Gastrocnemius medialis (tissue), 4 donors: ENCODE data around the gene ITPR2. TPM values are rescaled to one million over a fixed set of nuclear protein-coding genes. Genes with fewer than 3 reads are reported as not detected.

Source experiments
- ATAC-seq, 2 donors: fragments of 150-250 bp; one replicate each; pipeline ENCODE4 v1.9.1; 2016
- DNase-seq, 2 donors: peaks; one replicate each; pipeline ENCODE4 v3.0.0-alpha.2; 2019
- H3K27ac ChIP-seq, 4 donors: fragments of 200-600 bp; sonication (generic); 1 replicate in 1 of 4; 2 replicates in 3 of 4; pipeline ENCODE4 v1.5.1; 2016 to 2018; ENCODE audit warnings: mild to moderate bottlenecking in 2 of 4, moderate library complexity in 1 of 4
- H3K27me3 ChIP-seq, 3 donors: fragments of 200-600 bp; sonication (generic) in 2 of 3; 1 replicate in 1 of 3; 2 replicates in 2 of 3; pipeline versions ENCODE4 v1.5.1 to v1.6.0; 2016 to 2019; ENCODE audit warnings: mild to moderate bottlenecking in 1 of 3, moderate library complexity in 1 of 3
- H3K36me3 ChIP-seq, 2 donors: fragments of 200-600 bp; sonication (generic) in 1 of 2; one replicate each; pipeline ENCODE4 v1.5.1; 2017 to 2018
- H3K4me1 ChIP-seq, 2 donors: fragments of 200-600 bp; sonication (generic) in 1 of 2; one replicate each; pipeline ENCODE4 v1.5.1; 2016 to 2017; ENCODE audit warnings: mild to moderate bottlenecking in 2 of 2
- H3K4me3 ChIP-seq, 4 donors: fragments of 200-600 bp; sonication (generic) in 3 of 4; 1 replicate in 1 of 4; 2 replicates in 3 of 4; pipeline ENCODE4 v1.5.1; 2016 to 2019; ENCODE audit warnings: mild to moderate bottlenecking in 2 of 4
- H3K9me3 ChIP-seq, 3 donors: fragments of 200-600 bp; sonication (generic) in 2 of 3; 1 replicate in 1 of 3; 2 replicates in 2 of 3; pipeline ENCODE4 v1.5.1; 2016 to 2019
- POLR2A ChIP-seq, 2 donors: fragments of 450-650 bp; IDR thresholded peaks; one replicate each; pipeline ENCODE4 v1.6.1; 2017; ENCODE audit warnings: antibody characterized with exemption in 2 of 2, mild to moderate bottlenecking in 2 of 2, moderate library complexity in 2 of 2
- in situ Hi-C, 4 donors: fragments of 200-750 bp; cut with MboI; loops; one replicate each; pipeline versions ENCODE4 v1.15.0 to v1.8.0; 2017; ENCODE audit warnings: low sequenced_read_pairs in 4 of 4
- intact Hi-C: fragments of 100-400 bp; cut with DNase I; formaldehyde crosslinking; loops from one replicate; pipeline ENCODE4 v1.15.1; 2023; ENCODE audit warnings: low total_unique reads
- total RNA-seq, 4 donors: library from RNA; depleted of rRNA; stranded (reverse); fragments of >200 nt; gene quantifications; one replicate each; pipeline versions ENCODE4 v1.1.0 to v1.2.3, GENCODE V29; 2016
- TF ChIP-seq, protein P1 (sequence below), 5 experiments: fragments of 450-650 bp in 3 of 5; fragments of 200-600 bp in 2 of 5; sonication (generic) in 2 of 5; IDR thresholded peaks in 4 of 5; conservative IDR thresholded peaks in 1 of 5; 1 replicate in 4 of 5; 2 replicates in 1 of 5; pipeline ENCODE4 v1.5.1; 2016 to 2019; ENCODE audit warnings: antibody characterized with exemption in 5 of 5, mild to moderate bottlenecking in 3 of 5, moderate library complexity in 3 of 5

ITPR2 gene
- total RNA-seq, 4 donors from 2014 or later: 3.8 to 23.8 (median 4.1) TPM

DNA sequence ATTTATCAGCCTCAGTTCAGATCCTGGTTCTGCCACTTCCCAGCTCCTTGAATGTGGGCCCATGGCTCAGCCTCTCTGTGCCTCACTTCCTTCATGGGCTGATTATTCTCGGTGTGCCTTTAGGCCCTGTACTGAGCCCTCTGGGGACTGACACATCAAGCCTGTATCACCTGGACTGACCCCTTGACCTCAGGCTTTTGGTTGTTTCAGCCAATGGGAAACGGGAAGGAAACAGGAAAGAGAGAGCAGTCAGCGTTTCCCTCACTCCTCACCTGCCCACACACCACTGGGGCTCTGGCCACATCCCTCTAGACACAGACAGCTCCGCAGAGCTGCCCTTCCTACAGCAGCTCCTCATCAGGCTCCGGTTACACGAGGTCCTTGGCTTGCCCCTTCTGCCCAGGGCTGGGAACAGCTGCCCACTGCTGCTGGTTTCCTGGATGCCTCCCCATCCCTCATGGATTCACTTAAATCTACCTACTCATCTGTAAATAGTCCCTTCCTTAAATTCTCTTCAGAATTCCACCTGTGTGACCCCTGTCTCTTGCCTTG lies 37.0 kb upstream of the ITPR2 start:
- Histone ChIP-seq H3K4me1 (peaks cover 0 to 12% of the 10 kb centered on the region in 2 donors), H3K27ac (peak overlapping the region in 3 of 4 donors; percentile 25 to 53 (median 32)), H3K4me3 (no peak overlapping the region), H3K36me3 (no peaks in the 10 kb centered on the region), H3K9me3 (no peaks in the 10 kb centered on the region), H3K27me3 (no peaks in the 10 kb centered on the region)
- in situ Hi-C loops: no loop called here
- intact Hi-C loops: no loop called here
- no peak for TF ChIP-seq POLR2A (IDR thresholded peaks at IDR 0.05)
- TF ChIP-seq, protein P1, sequence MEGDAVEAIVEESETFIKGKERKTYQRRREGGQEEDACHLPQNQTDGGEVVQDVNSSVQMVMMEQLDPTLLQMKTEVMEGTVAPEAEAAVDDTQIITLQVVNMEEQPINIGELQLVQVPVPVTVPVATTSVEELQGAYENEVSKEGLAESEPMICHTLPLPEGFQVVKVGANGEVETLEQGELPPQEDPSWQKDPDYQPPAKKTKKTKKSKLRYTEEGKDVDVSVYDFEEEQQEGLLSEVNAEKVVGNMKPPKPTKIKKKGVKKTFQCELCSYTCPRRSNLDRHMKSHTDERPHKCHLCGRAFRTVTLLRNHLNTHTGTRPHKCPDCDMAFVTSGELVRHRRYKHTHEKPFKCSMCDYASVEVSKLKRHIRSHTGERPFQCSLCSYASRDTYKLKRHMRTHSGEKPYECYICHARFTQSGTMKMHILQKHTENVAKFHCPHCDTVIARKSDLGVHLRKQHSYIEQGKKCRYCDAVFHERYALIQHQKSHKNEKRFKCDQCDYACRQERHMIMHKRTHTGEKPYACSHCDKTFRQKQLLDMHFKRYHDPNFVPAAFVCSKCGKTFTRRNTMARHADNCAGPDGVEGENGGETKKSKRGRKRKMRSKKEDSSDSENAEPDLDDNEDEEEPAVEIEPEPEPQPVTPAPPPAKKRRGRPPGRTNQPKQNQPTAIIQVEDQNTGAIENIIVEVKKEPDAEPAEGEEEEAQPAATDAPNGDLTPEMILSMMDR (IDR thresholded peaks at IDR 0.05 in 4 of 5, conservative IDR thresholded peaks at IDR 0.05 in 1 of 5): no peak
- DNase-seq: no peak
- no peak for ATAC-seq

- H3K9me3 ChIP-seq: no peaks in the 10 kb centered on the region
- TF ChIP-seq, protein P1 (IDR thresholded peaks at IDR 0.05 in 4 of 5, conservative IDR thresholded peaks at IDR 0.05 in 1 of 5): no peak
- no peak for TF ChIP-seq POLR2A (IDR thresholded peaks at IDR 0.05)
- H3K27ac ChIP-seq: no peak overlapping the region
- H3K4me3 ChIP-seq: no peak overlapping the region
- in situ Hi-C loops: no loop called here
- no peak for ATAC-seq
- no peaks in the 10 kb centered on the region for H3K36me3 ChIP-seq
- no peaks in the 10 kb centered on the region for H3K27me3 ChIP-seq
- H3K4me1 ChIP-seq: peaks cover 0 to 12% of the 10 kb centered on the region in 2 donors
- DNase-seq: no peak
- intact Hi-C loops: no loop called here
Measured at GRCh38 chr12:26869104-26869494, 36.1 kb upstream of the ITPR2 start.

- DNase-seq (no peak), ATAC-seq (no peak)
- Histone ChIP-seq H3K27me3 (no peaks in the 10 kb centered on the region), H3K4me3 (no peak overlapping the region), H3K9me3 (no peaks in the 10 kb centered on the region), H3K36me3 (no peaks in the 10 kb centered on the region), H3K27ac (no peak overlapping the region), H3K4me1 (peaks cover 0 to 12% of the 10 kb centered on the region in 2 donors)
- intact Hi-C loops: no loop called here
- no peak for TF ChIP-seq POLR2A (IDR thresholded peaks at IDR 0.05)
- TF ChIP-seq, protein P1 (IDR thresholded peaks at IDR 0.05 in 4 of 5, conservative IDR thresholded peaks at IDR 0.05 in 1 of 5): no peak
- in situ Hi-C loops: no loop called here
Measured at GRCh38 chr12:26868447-26869103, 35.6 kb upstream of the ITPR2 start.

- DNase-seq: no peak
- H3K4me1 ChIP-seq: peaks cover 0 to 12% of the 10 kb centered on the region in 2 donors
- ATAC-seq: no peak
- TF ChIP-seq, protein P1 (IDR thresholded peaks at IDR 0.05 in 4 of 5, conservative IDR thresholded peaks at IDR 0.05 in 1 of 5): no peak
- TF ChIP-seq POLR2A (IDR thresholded peaks at IDR 0.05): no peak
- H3K9me3 ChIP-seq: no peaks in the 10 kb centered on the region
- in situ Hi-C loops: no loop called here
- H3K4me3 ChIP-seq: no peak overlapping the region
- no peaks in the 10 kb centered on the region for H3K27me3 ChIP-seq
- intact Hi-C loops: no loop called here
- no peak overlapping the region for H3K27ac ChIP-seq
- H3K36me3 ChIP-seq: no peaks in the 10 kb centered on the region
Measured at GRCh38 chr12:26867080-26867479, 34.1 kb upstream of the ITPR2 start.
